CD4-positive, alpha-beta T cell treated with Interleukin-6 at 100 ng/mL for 8 hours (primary cell): Measurements from ENCODE around the gene WDR70.
"Not testable (repeated sequence)": the region's sequence is repeated elsewhere in the genome, so short reads cannot be mapped to it uniquely, and the experiment has no call there.

ENCODE experiments used
- DNase-seq: peaks from one replicate; pipeline ENCODE4 v3.0.0-alpha.2; 2020; ENCODE audit warnings: mixed read lengths, low spot score

WDR70 gene

GRCh38 chr5:37517686-37518085 is 138.6 kb downstream of the WDR70 start:
- no peak for DNase-seq

GRCh38 chr5:37518356-37518755 is 139.2 kb downstream of the WDR70 start:
- DNase-seq: not testable (repeated sequence)

GRCh38 chr5:37519304-37519703 is 140.2 kb downstream of the WDR70 start:
- DNase-seq: no peak

DNA sequence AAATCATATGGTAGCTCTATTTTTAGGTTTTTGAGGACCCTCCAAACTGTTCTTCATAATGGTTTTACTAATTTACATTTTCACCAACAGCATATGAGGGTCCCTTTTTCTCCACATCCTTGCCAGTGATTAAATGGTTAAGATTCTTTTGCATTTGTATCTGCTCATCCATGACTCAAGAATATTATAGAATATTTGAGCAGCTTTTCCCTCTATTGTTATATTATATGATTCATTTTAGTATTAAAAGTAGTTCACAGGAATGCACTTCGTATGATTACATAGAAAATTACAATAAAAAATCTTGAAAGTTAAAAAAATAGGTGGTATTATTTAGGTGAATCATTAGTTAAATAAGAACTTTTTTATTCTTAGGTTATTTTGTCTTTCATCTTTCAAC is 140.7 kb downstream of the WDR70 start:
- no peak for DNase-seq

GRCh38 chr5:37520811-37521210 is 141.7 kb downstream of the WDR70 start:
- DNase-seq: no peak

DNA sequence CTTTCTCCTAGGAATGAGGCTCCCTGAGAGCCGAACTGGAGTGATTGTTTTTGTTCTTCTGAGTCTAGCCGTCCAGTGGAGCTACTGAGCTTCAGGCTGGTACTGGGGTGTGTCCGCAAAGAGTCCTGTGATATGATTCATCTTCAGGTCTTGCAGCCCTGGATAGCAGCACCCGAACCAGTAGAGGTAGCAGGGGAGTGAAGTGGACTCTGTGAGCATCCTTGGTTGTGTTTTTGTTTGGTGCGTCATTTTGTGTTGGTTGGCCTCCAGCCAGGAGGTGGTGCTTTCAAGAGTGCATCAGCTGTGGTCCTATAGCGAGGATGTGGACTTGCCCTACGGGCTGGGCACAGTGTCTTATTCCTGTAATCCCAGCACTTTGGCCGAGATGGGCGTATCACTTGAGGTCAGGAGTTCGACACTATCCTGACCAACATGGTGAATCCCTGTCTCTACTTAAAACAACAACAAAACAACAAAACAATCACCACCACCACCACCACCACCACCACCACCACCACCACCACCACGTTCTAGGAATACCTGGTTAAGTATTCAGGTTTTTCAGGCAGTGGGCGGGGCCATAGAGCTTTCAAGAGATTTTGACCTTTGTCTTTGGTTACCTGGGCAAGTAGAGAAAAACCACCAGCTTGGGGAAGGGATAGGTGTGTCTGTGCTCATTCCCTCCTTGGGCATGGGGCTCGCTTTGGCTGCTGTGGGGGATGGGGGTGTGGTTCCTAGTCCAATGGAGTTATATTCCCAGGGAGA is 154.0 kb downstream of the WDR70 start:
- no peak for DNase-seq

- no peak for DNase-seq
These were observed 154.7 kb downstream of the WDR70 start for GRCh38 chr5:37533851-37534250.

DNA sequence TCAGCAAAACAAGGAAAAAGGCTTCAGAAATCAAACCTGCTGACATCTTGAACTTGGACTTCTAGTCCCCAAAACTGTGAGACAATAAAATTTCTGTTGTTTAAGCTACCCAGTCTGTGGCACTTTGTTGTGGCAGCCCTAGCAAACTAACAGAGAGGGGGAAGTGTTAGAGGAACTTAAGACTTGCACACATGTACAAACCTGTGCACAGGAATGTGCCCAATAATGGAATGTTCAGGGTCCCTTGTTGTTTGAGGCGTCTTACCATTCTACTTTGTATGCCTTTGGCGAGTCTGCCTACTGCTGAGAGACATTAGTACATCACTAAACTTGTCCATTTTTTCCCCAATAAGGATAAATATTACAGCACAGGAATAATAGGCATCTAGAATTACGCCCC is 160.3 kb downstream of the WDR70 start:
- no peak for DNase-seq

DNA sequence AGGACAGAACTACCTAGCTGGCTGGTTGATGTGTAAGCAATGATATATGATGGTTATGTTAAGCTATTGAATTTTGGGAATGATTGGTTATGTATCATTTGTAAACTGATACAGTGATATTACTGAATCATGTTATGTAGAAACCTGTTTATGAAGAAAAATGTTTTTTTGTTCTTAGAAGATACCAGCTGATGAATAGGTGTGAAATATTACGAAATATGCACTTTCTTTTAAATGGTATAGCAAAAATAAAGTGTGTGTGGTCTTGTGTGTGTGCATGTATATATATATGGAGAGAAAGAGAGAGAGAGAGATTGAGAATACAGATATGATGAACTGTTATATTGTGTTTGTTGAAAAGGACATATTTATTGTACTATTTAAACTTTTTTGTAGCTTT is 164.1 kb downstream of the WDR70 start:
- DNase-seq: no peak

DNA sequence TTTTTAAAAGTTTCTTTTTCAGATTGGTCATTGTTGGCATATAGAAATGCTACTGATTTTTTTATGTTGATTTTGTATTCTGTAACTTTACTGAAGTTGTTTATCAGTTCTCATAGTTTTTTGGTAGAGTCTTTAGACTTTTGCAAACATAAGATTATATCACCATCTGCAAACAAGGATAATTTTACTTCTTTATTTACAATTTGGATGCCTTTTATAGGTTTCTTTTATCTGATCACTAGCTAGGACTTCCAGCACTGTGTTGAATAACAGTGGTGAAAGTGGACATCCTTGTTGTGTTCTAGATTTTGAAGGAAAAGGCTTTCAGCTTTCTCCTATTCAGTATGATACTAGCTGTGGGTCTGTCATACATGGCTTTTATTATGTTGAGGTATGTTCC is 170.3 kb downstream of the WDR70 start:
- DNase-seq: no peak

DNA sequence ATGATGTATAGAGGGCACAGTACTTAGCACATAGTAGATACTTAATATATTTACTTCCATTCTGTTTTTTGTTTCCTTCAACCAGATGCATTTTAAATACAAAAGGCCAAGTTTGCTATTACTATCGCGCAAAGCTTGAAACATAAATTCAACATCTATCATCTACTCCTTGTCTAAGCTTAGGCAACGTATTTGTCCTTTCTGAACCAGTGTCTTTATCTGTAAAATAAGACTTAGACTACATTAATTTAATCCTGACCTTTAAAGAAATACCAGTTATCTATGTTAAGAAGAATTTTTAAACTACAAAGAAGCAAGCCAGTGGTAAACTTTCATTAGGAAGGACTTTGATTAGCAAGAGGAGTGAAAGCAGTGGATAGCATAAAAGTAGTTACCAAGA is 173.0 kb downstream of the WDR70 start:
- DNase-seq: no peak

GRCh38 chr5:37552770-37553719 is 173.9 kb downstream of the WDR70 start:
- no peak for DNase-seq

DNA sequence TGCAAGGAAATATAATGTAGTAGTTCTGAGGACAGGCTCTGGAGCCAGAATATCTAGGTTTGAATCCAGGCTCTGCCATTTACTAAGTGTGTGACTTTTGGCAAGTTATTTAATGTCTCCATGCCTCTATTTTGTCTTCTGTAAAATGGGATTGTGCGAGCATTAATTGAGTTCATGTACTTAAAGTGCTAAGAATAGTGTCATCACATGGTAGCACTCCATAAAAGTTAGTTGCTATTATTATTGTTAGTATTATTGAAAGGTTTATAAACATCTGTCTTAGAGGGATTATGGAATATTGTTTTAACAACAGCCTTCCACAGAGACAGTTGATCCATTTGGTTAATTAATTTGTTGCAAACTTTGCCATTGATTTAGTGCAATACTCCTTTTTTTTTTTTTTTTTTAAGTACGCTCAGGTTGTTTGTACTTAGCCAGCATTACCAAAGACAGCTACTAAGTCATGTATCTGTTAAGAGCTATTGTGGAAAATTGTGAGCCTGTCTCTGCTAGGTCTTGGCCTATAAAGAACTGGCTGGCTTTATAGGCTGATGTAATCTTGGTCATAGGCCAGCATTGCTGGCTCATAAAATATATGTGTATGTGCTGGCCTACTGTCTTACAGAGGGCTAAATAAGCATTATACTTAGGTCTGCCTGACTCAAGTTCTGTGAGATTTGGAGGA is 174.7 kb downstream of the WDR70 start:
- no peak for DNase-seq

DNA sequence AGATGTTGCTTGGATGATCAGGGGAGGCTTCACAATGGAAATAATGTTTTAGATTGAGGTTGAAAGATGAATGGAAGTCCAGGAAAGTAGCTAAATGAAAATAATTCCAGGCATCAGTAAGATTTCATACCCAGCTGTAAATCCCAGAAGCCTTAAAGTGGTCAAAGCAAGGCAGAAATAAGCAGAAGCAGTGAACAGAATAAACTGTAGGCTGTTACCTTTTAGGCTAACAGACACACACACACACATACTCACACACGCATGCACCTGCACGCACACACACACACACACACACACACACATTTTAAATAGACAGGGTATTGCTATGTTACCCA is 175.3 kb downstream of the WDR70 start:
- DNase-seq: no peak

GRCh38 chr5:37554938-37555337 is 175.8 kb downstream of the WDR70 start:
- no peak for DNase-seq

DNA sequence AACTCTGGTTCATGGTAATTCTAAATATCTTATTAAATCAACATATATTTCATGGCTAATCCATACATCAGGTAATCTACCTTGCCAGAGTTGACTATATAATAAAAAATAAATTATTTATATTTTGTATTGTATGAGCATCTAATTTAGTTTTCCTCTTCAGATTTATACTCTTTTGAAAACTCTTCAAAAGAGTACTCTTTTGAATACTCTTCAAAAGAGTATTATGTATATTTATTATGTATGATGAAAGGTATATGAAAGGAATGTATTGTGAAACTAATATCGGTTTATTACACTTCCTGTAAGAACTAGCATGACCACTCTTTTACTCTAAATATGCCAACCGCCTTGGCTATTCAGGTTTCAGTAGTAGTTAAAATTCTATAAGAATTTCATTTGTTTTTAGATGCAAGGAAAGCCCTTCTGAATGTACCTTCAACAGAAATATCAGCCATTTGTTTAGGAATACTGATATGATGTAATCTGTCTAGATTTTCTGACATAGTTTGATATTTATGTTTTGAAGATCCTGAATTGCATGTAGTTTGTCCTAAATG is 178.7 kb downstream of the WDR70 start:
- DNase-seq: no peak

- DNase-seq: no peak
These were observed 186.0 kb downstream of the WDR70 start for GRCh38 chr5:37565062-37565670.

GRCh38 chr5:37567566-37567965 is 188.4 kb downstream of the WDR70 start:
- no peak for DNase-seq

DNA sequence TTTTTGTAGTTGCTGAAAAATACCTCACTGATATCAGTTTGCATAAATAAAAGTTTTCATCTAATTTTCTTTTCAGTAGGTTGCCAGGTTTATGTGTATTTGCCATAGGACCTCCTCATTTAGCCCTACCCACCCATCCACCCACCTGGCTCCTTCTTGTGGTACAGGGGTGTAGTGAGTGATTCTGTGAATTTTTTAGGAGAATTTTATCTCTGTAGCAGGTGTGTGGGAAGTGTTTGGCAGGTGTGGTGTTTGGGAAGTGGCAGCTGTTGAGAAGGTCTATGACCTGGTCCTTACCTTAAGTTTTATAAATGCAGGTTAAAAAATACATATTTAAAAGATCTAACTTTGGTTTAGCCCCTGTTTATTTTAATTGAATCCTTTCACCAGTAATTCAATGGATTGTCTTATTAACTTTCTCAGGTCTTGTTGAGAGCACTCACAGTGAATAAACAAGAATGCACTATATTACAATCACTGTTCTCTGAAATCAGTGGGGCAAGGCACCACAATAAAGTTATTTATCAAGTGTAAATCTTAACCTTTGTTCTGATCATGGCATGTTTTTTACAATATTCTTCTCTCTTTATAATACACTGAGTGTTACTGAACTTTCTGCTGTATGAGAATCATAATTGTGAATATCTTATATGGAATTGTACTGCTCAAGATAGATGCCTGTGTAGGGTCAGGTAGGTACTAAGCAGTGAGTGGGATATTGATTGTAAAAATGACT is 189.1 kb downstream of the WDR70 start:
- DNase-seq: no peak

DNA sequence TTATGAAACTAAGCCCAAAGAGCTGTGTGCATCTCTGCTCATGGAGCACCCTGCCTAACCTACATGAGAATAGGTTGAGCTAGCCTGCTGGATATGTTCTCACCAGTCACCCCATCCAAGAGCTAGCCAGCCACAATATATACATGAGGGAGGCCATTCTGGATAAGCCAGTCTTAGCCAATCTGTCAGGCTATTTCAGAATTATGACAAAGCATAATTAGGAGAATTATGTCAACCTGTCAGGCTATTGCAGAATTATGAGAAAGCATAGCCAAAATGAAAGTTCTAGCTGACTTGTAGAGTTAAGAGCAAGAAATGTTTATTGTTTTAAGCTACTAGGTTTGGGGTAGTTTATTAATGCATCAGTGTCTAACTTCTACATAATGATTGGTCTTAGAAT is 189.8 kb downstream of the WDR70 start:
- DNase-seq: no peak

- DNase-seq: no peak
These were observed 190.3 kb downstream of the WDR70 start for GRCh38 chr5:37569466-37569865.
